GM12865 (cell line): ENCODE results near the gene CALML5.

Source experiments
- DNase-seq: peaks from one replicate; pipeline ENCODE4 v3.0.0; 2010; ENCODE audit warnings: low read depth
- H3K4me3 ChIP-seq: 2 replicates; pipeline ENCODE4 v1.5.1; 2011; ENCODE audit warnings: mild to moderate bottlenecking, low read depth, low read length, control low read depth
- TF ChIP-seq, protein P1 (sequence below): IDR thresholded peaks from 2 replicates; pipeline ENCODE4 v1.5.1; 2011; ENCODE audit warnings: low read length, control low read depth, low read depth, inconsistent platforms; ENCODE audit not compliant: insufficient read depth; ENCODE audit errors: missing control alignments

CALML5 gene

GRCh38 chr10:5523796-5524574 lies 24.6 kb upstream of the CALML5 start:
- DNase-seq = no peak
- no peak overlapping the region for H3K4me3 ChIP-seq
- TF ChIP-seq, protein P1, sequence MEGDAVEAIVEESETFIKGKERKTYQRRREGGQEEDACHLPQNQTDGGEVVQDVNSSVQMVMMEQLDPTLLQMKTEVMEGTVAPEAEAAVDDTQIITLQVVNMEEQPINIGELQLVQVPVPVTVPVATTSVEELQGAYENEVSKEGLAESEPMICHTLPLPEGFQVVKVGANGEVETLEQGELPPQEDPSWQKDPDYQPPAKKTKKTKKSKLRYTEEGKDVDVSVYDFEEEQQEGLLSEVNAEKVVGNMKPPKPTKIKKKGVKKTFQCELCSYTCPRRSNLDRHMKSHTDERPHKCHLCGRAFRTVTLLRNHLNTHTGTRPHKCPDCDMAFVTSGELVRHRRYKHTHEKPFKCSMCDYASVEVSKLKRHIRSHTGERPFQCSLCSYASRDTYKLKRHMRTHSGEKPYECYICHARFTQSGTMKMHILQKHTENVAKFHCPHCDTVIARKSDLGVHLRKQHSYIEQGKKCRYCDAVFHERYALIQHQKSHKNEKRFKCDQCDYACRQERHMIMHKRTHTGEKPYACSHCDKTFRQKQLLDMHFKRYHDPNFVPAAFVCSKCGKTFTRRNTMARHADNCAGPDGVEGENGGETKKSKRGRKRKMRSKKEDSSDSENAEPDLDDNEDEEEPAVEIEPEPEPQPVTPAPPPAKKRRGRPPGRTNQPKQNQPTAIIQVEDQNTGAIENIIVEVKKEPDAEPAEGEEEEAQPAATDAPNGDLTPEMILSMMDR = no peak

DNA sequence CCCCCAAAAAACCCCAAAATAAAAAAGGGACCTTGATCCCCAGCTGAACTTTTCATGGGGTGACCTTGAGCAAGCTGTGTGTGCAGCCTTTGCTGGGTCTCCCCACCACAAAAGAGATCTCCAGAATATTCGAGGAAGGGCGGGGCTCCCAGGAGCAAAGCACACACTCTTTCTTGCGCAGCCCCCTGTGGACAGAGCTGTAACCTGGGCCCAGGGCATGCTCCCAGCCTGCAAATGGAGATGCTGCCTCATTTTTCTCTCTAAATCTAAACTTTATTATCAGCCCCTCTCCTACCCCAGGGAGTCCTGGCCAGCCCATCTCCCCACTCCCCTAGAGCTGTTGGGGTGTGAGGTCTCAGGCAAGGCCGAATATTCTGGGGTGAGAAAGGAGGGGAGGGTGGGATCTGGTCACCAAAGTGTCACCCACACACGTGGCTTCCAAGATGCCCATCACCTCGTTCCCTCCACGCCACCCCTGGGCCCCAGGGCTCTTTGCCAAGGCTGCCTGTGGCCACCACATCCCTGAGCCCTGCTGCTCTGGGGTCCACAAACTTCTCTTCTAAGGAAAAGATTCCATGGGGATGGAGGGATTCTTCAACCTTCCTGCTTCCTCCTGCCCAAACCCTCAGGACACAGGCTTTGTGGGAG lies 23.7 kb upstream of the CALML5 start:
- no peak for DNase-seq
- TF ChIP-seq, protein P1 = no peak
- no peak overlapping the region for H3K4me3 ChIP-seq

DNA sequence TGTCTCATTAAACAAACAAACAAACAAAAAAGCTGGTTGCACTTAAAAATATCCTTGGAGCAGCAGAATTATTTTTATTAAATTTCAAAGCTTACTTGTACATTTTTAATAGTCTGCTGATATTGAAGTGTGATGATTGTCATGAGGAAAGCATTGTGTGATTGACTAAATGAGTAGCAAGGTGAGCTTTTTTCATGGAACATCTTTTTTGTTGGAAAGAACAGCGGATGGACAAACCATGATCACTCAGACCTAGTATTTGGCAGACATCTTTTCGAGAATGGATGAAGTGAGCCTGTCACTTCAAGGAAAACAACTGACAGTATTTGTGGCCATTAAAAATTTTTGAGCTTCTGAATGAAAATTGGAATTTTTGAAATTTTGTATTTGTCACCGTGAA lies 19.7 kb upstream of the CALML5 start:
- TF ChIP-seq, protein P1 = no peak
- H3K4me3 ChIP-seq = no peak overlapping the region
- DNase-seq = no peak

GRCh38 chr10:5518143-5518542 lies 18.8 kb upstream of the CALML5 start:
- TF ChIP-seq, protein P1 = no peak
- DNase-seq = no peak
- no peak overlapping the region for H3K4me3 ChIP-seq

GRCh38 chr10:5517546-5517945 lies 18.2 kb upstream of the CALML5 start:
- DNase-seq = no peak
- TF ChIP-seq, protein P1 = no peak
- no peak overlapping the region for H3K4me3 ChIP-seq

- H3K4me3 ChIP-seq = no peak overlapping the region
- TF ChIP-seq, protein P1 = no peak
- DNase-seq = no peak
These were observed 16.8 kb upstream of the CALML5 start for GRCh38 chr10:5515948-5516761.
